ENCODE results near the gene VSIR.
A peak's percentile ranks its signal among the peaks of the same experiment; 100 is the strongest.

The VSIR gene

GRCh38 chr10:71706216-71707121 lies 66.9 kb downstream of the VSIR start:
- no peak for FAIRE-seq
- no peak for TF ChIP-seq POLR2AphosphoS5 (IDR thresholded peaks at IDR 0.05; ENCODE audit: low read depth, low read length)
- no peak for TF ChIP-seq TAF1 (IDR thresholded peaks at IDR 0.05; ENCODE audit: low read depth, low read length)
- no peak for TF ChIP-seq PAX5 (IDR thresholded peaks at IDR 0.05; ENCODE audit: insufficient read depth, low read length, severe bottlenecking)
- no peak for TF ChIP-seq POLR2A (IDR thresholded peaks at IDR 0.05; ENCODE audit: low read depth, low read length)
- TF ChIP-seq POU2F2 (IDR thresholded peaks at IDR 0.05; ENCODE audit: low read depth, low read length): no peak
- TF ChIP-seq SPI1 (IDR thresholded peaks at IDR 0.05; ENCODE audit: low read depth, low read length): no peak
- DNase-seq (ENCODE audit: insufficient read length, low spot score): no peak

DNA sequence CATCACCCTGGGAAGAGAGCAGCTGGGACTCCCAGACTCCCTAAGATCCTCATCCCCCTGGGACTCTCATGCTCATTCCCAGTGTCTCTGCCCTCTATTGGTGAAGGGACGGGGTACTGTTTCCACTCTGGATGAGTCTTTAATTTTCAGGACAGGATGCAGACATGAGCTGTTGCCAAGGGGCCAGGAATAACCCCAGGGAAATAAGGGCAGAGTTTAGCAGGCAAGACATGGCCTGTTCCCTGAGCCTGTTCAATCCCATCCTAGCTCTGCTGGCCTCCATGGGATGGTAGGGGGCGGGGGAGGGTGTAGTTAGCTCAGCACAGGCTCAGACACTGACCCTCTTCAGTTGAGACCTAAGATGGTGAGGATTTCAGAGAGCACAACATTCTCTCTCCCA lies 67.7 kb downstream of the VSIR start:
- TF ChIP-seq PAX5 (IDR thresholded peaks at IDR 0.05; ENCODE audit: insufficient read depth, low read length, severe bottlenecking): no peak
- no peak for TF ChIP-seq POU2F2 (IDR thresholded peaks at IDR 0.05; ENCODE audit: low read depth, low read length)
- no peak for TF ChIP-seq SPI1 (IDR thresholded peaks at IDR 0.05; ENCODE audit: low read depth, low read length)
- TF ChIP-seq POLR2AphosphoS5 (IDR thresholded peaks at IDR 0.05; ENCODE audit: low read depth, low read length): no peak
- TF ChIP-seq TAF1 (IDR thresholded peaks at IDR 0.05; ENCODE audit: low read depth, low read length): no peak
- no peak for TF ChIP-seq POLR2A (IDR thresholded peaks at IDR 0.05; ENCODE audit: low read depth, low read length)
- DNase-seq (ENCODE audit: insufficient read length, low spot score) (no peak), FAIRE-seq (no peak)

DNA sequence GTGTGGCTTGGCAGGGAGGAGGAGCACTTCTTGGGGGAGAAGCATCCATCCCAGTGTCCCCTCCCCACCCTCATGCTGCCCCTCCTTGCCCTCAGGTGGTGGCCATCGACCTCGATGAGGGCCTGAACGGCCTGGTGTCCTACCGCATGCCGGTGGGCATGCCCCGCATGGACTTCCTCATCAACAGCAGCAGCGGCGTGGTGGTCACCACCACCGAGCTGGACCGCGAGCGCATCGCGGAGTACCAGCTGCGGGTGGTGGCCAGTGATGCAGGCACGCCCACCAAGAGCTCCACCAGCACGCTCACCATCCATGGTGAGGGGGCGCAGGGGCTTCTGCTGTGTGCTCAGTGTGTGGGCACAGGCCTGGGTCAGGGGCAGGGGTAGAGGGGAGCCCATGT lies 68.5 kb downstream of the VSIR start:
- DNase-seq (ENCODE audit: insufficient read length, low spot score): no peak
- TF ChIP-seq TAF1 (IDR thresholded peaks at IDR 0.05; ENCODE audit: low read depth, low read length) (no peak), PAX5 (IDR thresholded peaks at IDR 0.05; ENCODE audit: insufficient read depth, low read length, severe bottlenecking) (no peak), SPI1 (IDR thresholded peaks at IDR 0.05; ENCODE audit: low read depth, low read length) (no peak), POLR2A (IDR thresholded peaks at IDR 0.05; ENCODE audit: low read depth, low read length) (no peak), POU2F2 (IDR thresholded peaks at IDR 0.05; ENCODE audit: low read depth, low read length) (no peak), POLR2AphosphoS5 (IDR thresholded peaks at IDR 0.05; ENCODE audit: low read depth, low read length) (no peak)
- no peak for FAIRE-seq

DNA sequence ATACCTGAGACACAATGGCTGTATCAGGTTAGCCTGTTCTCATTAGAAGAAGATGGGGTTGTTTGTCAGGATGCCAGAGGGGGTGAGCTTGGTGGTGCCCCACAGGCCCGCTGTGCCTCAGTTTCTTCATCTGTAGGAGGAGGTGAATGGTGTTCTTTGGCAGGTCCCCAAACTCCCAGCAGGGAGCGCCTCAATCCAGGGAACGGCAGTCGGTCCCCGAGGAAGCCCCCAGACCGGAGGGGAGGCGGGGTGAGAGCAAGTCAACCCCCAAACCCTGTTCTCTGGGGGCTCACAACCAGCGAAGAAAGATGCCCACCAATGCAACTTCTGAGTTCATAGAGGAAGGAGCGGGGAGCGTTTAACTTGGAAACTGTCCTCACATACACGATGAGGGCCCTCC lies 69.7 kb downstream of the VSIR start:
- DNase-seq (ENCODE audit: insufficient read length, low spot score) (no peak), FAIRE-seq (no peak)
- TF ChIP-seq TAF1 (IDR thresholded peaks at IDR 0.05; ENCODE audit: low read depth, low read length) (no peak), SPI1 (IDR thresholded peaks at IDR 0.05; ENCODE audit: low read depth, low read length) (no peak), POLR2A (IDR thresholded peaks at IDR 0.05; ENCODE audit: low read depth, low read length) (no peak), POLR2AphosphoS5 (IDR thresholded peaks at IDR 0.05; ENCODE audit: low read depth, low read length) (no peak), PAX5 (IDR thresholded peaks at IDR 0.05; ENCODE audit: insufficient read depth, low read length, severe bottlenecking) (no peak), POU2F2 (IDR thresholded peaks at IDR 0.05; ENCODE audit: low read depth, low read length) (no peak)

GRCh38 chr10:71701496-71702132 lies 71.7 kb downstream of the VSIR start:
- TF ChIP-seq TAF1 (IDR thresholded peaks at IDR 0.05; ENCODE audit: low read depth, low read length) (no peak), PAX5 (IDR thresholded peaks at IDR 0.05; ENCODE audit: insufficient read depth, low read length, severe bottlenecking) (no peak), SPI1 (IDR thresholded peaks at IDR 0.05; ENCODE audit: low read depth, low read length) (no peak), POU2F2 (IDR thresholded peaks at IDR 0.05; ENCODE audit: low read depth, low read length) (no peak), POLR2A (IDR thresholded peaks at IDR 0.05; ENCODE audit: low read depth, low read length) (no peak), POLR2AphosphoS5 (IDR thresholded peaks at IDR 0.05; ENCODE audit: low read depth, low read length) (no peak)
- no peak for DNase-seq (ENCODE audit: insufficient read length, low spot score)
- no peak for FAIRE-seq

GRCh38 chr10:71700731-71701368 lies 72.5 kb downstream of the VSIR start:
- DNase-seq (ENCODE audit: insufficient read length, low spot score) (no peak), FAIRE-seq (no peak)
- TF ChIP-seq POLR2A (IDR thresholded peaks at IDR 0.05; ENCODE audit: low read depth, low read length) (no peak), TAF1 (IDR thresholded peaks at IDR 0.05; ENCODE audit: low read depth, low read length) (no peak), POLR2AphosphoS5 (IDR thresholded peaks at IDR 0.05; ENCODE audit: low read depth, low read length) (no peak), SPI1 (IDR thresholded peaks at IDR 0.05; ENCODE audit: low read depth, low read length) (no peak), PAX5 (IDR thresholded peaks at IDR 0.05; ENCODE audit: insufficient read depth, low read length, severe bottlenecking) (no peak)

- TF ChIP-seq TAF1 (IDR thresholded peaks at IDR 0.05; ENCODE audit: low read depth, low read length) (no peak), SPI1 (IDR thresholded peaks at IDR 0.05; ENCODE audit: low read depth, low read length) (no peak)
- FAIRE-seq (no peak), DNase-seq (ENCODE audit: insufficient read length, low spot score) (no peak)
Measured at GRCh38 chr10:71698737-71699136, 74.6 kb downstream of the VSIR start.

DNA sequence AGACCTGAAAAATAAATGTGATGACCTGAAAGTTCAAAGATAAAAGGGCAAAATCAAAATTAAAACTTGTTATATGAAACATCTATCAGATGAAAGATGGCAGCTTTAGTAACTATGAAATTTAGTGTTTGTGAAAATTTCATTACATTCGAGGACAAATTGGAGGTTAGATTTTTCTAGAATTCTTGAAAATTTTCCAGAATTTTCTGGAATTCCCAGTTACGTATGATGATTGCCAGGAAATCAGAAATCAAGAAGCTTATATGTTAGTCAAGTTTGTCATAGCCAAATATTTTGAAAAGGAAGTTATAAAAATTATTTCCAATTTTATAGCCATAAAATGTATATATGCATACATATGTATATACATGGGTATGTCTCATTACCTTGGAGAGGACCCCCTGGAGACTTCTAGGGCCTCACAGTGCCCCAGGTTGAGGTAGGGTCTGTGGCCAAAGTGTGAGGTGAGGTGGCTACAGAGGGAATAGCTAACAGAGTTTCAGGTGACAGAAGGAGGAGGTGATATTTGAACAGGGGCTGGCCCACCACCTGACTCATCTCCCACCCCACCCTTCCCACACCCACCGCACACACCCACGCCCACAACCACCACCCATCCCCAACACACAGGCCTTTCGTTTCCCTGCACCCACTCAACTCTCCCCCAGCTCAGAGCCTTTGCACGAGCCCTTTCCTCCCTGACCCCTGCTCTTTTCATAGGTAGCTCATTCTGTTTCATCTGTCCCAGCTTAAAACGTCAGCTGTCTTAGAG lies 75.2 kb downstream of the VSIR start:
- FAIRE-seq (peak; percentile 67), DNase-seq (ENCODE audit: insufficient read length, low spot score) (no peak)
- no peak for TF ChIP-seq POLR2AphosphoS5 (IDR thresholded peaks at IDR 0.05; ENCODE audit: low read depth, low read length)
- peak; percentile 89 for TF ChIP-seq POU2F2 (IDR thresholded peaks at IDR 0.05; ENCODE audit: low read depth, low read length)
